HG02973 (cell line): ENCODE data around the gene OR5K3.
A peak's percentile ranks its signal among the peaks of the same experiment; 100 is the strongest.
"Not testable (repeated sequence)": the region's sequence is repeated elsewhere in the genome, so short reads cannot be mapped to it uniquely, and the experiment has no call there.

Source experiments
- ATAC-seq: cut with Tn5 transposase; IDR thresholded peaks from one replicate; pipeline ENCODE4 v1.9.1; 2021; ENCODE audit warnings: moderate library complexity; ENCODE audit not compliant: unreplicated experiment

OR5K3 gene, protein sequence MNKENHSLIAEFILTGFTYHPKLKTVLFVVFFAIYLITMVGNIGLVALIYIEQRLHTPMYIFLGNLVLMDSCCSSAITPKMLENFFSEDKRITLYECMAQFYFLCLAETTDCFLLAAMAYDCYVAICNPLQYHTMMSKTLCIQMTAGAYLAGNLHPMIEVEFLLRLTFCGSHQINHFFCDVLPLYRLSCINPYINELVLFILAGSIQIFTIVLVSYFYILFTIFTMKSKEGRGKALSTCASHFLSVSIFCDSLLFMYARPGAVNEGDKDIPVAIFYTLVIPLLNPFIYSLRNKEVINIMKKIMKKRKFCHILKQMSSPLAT

DNA sequence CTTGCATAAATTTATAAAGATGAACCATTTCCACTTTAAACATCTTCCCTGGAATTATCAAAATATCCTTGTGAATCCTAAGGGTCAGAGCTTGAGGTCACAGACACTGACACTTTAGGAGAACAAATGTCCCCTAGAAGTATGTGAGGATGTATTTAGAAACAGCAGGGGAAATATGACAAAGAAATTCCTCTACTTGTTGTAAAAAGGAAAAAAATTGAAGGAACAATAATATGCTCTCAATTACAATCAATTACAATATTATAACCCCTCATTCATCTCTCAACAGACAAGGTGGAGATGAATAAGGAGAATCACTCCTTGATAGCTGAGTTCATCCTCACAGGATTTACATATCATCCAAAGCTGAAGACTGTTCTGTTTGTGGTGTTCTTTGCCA lies at the start of gene OR5K3:
TSS of gene OR5K3 (plus strand) at position 301 of the 400 bp plus-strand sequence. CDS start at position 301, 0 bp downstream.
- ATAC-seq = no peak

DNA sequence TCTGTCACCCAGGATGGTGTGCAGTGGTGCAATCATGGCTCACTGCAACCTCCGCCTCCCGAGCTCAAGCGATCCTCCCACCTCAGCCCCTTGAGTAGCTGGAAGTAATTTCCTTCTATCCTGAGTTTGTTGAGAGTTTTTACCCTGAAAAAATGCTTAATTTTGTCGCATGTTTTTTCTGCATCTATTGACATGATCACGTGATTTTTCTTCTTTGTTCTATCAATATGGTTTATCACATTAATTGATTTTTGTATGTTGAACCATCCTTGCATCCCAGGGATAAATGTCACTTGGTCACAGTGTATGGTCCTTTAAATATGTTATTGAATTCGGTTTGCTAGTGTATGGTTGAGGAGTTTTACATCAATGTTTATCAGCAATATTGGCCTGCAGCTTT lies 48.7 kb upstream of the OR5K3 start:
- no peak for ATAC-seq

DNA sequence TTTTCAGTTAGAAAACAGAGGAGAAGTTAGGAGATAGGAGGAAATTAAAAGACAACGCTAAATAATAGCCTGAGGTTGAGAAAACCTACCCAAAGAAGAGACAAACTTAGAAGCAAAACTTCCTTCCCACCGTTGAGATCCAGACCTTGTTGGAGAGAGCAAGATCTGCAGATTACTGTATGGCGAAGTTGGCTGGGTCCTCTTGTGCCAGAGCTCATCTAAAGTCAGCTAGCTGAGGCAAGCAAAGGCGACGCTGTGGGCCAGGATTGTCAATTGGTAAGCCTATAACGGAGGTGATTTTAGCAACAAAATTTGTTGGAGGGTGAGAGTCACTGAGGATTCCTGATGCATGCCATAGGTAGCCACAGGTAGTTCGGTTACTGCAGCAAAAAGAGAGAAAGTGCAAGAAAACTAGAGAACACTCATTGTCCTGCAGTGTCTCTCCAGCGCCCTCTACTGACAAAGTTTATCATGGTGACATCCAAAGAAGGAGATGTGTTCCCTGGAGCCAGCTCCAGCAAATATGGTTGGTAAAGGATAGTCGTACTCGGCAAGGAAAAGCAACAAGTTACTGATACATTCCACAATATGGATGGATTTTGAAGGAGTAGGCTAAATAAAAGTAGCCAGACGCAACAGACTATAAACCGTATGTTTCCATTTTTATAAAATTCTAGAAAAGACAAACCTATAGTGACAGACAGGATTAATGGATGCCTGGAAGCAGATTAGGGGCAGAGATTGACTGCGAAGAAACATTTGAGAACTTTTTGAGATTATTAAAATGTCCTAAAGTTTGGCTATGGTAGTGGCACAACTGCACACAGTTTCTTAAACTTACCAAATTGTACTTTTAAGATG lies 46.6 kb upstream of the OR5K3 start:
- ATAC-seq = peak; percentile 58

DNA sequence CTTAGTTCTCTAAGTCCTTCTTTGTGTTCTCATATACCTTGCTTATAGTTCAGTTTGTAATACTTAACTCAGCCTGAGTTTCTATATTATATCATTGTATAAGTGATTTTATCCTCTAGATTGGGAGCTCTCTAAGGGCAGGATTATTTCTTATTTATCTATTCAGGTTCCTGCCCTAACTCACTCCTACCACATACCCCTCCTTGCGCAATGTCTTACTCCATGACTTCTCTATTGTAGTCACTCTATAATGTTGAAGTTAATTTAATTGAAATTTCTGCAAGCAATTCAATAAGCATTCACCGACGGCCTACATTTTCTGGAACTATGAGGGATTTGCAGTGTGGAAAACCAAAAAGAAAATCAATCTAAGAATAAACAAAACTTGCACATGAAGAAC lies 40.4 kb upstream of the OR5K3 start:
- ATAC-seq = no peak

DNA sequence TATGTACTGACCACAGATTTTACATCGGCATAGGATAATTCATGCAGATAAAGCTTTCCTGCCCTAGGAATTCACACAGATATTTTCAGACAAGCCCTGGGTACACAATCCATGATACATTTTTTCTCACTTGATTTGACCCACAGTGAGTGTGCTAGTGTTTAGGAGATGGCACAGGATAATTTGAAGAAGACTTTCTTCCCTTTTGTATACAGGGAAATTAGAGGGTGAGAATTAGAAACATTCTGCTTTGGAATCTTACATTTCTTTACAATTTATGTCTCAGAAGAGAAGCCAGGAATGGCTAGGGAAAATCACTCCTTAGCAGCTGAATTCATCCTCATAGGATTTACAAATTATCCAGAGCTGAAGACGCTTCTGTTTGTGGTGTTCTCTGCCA lies 36.9 kb upstream of the OR5K3 start, which contains the start of gene OR5K4:
TSS of gene OR5K4 (plus strand) at position 301 of the 400 bp plus-strand sequence. CDS start at position 301, 0 bp downstream.
- no peak for ATAC-seq

DNA sequence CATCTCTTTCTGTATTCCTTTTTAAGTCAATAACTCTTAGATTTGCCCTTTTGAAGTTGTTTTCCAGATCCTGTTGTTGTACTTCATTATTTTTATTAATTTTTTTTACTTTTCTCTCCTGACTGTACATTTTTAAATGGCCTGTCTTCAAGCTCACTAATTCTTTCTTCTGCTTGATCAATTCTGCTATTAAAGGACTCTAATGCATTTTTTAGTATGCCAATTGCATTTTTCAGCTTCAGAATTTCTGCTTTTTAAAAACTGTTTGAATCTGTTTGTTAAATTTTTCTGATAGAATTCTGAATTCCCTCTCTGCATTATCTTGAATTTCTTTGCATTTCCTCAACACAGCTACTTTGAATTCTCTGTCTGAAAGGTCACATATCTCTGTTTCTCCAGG lies 31.2 kb upstream of the OR5K3 start:
- ATAC-seq = no peak

DNA sequence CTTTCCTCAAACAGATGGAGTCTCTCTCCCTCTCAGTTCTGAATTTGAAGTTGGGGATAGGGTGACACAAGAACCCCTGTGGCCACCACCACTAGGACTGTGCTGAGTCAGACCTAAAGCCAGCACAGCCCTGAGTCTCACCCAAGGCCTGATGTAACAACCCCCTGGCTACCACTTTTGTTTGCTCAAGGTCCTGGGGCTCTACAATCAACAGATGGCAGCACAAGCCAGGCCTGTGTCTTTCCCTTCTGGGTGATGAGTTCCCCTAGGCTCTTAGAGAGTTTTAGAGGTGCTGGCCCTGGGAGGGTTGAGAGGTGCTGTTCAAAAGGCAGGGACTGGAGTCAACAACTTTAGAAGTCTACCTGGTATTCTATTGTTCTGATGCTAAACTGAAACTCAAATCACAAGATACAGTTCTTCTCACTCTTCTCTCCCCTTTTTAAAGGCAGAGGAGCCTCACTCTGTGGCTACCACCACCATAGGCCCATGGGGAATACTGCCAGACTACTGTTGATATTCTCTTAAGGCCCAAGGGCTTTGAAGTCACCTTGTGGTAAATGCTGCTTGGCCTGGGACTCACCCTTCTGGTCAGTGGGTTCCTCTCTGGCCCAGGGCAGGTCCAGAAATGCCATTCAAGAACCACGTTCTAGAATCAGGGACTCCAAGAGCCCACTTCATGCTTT lies 30.3 kb upstream of the OR5K3 start:
- no peak for ATAC-seq

DNA sequence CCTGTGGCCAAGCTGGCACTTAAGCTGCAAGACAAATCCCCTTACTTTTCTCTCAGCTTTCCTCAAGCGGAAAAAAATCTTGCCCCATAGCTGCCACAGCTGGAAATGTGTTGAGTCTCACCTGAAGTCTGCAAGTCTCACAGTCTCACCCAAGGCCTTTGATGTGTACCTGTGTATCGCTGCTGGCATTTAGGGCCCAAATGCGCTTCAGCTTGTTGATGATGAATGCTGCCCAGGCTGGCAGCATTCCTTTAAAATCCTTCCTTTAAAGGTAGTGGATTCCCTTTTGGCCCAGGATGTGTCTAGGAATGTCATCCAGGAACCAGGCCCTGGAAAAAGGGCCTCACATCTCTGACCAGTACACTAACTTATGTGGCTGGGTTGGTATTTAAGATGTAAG lies 29.8 kb upstream of the OR5K3 start:
- ATAC-seq = no peak

DNA sequence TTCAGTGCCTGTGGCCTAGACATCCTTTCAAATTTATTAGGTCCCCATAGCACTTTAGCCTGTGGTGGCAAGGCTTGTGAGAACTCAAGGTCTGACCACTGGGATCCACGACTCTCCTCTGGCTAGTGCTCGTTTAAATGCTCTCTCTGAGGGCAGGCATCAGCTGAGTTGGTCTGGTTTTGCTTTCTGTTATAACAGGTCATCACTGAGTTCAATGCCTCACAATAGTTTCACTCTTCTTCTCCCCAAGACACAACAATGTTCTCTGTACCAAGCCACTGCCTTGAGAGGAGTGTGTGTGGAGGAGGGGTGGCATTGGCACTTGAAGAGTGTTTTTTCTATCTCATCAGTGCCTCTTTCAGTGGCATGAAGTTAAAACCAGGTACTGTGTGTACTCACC lies 29.2 kb upstream of the OR5K3 start:
- ATAC-seq = peak; percentile 56

DNA sequence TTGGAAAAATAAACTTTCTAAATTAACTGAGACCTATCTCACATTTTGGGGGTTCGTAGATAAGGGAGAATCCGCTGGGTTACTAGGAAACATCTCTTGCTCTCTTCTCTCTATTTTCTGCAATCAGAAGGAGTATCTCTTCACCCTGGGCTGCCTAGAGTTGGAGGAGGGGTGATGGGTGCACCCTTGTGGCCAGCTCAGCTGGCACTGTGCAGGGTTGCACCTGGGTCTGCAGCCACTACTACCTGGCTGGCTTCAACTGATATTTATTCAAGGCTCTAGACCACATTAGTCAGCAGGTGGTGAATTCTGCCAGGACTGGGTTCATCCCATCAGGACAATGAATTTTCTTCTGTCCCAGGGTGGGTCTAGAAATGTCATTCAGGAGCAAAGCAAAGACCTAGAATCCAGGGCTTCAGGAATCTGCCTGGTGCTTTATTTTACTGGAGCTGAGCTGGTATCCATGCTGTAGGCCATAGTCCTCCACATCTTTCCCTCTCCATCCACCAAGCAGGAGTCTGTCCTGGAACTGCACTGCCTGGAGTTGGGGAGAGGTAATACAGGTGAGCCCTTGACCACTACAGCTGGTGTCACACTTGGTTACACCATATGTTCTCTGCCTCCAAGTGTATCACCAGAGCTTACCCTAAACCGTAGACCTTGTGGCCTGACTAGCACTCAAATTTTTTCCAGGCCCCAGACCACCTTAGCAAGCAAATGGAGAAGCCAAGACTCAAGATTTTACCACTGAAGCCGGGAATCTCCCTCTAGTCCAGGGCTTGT lies 22.8 kb upstream of the OR5K3 start:
- ATAC-seq = no peak

DNA sequence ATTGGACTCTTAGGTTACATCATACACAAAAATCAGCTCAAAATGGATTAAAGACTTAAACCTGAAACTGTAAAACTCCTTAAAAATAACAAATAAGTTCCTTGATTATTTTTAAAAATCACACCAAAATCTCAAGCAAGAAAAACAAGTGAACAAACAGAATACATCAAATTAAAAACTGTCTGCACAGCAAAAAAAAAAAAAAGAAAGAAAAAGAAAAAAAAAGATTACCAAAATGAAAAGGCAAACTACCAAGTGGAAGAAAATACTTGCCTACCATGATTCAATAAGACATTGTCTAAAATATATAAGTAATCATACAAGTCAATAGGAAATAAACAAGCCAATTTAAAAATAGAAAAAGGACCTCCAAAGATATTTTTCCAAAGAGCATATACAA lies 19.3 kb upstream of the OR5K3 start:
- no peak for ATAC-seq

DNA sequence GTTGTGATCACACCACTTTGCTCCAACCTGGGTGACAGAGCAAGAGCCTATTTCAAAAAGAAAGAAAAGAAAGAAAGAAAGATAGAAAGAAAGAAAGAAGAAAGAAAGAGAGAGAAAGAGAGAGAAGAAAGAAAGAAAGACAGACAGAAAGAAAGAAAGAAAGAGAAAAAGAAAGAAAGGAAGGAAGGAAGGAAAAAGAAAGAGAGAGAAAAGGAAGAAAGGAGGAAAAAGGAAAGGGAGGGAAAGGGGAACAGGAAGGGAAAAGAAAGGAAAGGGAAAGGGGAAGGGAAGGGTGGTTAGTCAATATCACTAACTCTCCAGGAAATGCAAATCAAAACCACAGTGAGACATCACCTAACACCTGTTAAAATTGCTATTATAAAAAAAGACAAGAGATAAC lies 18.6 kb upstream of the OR5K3 start:
- no peak for ATAC-seq

DNA sequence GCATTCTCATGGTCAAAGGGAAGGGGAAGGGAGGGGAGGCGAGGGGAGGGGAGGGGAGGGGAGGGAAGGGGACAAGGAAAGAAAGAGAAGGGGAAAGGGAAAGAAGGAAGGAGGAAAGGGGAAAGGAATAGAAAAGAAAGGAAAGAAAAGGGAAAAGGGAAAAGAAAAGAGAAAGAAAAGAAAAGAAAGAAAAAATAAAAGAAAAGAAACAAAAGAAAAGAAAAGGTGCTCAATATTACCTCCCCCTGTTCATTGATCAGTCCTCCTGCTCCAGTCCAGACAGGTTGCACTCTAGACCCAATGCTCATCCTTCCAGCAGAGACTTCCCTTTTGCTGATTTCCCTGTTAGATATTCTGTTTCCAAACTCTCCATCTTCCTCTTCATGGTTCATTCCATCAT lies 18.0 kb upstream of the OR5K3 start:
- ATAC-seq = no peak

DNA sequence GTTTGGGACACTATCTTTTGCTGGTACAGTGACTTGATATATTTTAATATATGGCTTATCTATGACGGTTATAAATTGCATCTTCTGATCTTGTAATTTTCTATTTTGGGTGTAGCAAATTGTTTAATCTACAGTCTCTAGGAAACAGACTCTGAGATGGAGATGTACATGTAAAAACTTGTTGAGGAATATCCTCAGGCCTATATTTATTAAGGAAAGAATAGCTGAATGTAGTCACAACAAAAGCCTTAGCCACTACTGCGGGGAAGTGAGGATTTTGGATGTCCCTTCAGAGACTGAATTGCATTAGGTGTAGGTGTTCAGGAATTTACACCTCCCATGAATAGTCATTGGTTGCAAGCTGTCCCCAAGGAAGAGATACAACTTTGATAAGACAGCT lies 13.8 kb upstream of the OR5K3 start:
- ATAC-seq = no peak

DNA sequence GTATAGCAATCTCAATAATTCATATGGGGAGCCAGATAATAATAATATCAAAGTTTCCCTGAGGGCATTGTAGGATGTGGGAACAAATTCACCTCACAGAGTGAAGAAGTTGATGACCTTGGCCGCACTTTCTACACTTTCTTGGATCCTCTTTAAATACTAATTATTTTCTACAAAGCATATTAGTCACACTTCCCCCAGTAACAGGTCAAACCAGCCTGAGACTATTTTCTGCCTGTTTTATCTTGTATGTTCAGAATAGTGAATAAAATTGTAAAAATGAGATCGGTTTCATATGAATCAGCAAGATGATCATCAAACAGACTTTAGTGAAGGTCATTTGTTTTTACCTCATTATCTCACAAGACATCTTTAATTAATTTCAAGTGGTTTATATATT lies 2.3 kb upstream of the OR5K3 start:
- ATAC-seq = no peak

DNA sequence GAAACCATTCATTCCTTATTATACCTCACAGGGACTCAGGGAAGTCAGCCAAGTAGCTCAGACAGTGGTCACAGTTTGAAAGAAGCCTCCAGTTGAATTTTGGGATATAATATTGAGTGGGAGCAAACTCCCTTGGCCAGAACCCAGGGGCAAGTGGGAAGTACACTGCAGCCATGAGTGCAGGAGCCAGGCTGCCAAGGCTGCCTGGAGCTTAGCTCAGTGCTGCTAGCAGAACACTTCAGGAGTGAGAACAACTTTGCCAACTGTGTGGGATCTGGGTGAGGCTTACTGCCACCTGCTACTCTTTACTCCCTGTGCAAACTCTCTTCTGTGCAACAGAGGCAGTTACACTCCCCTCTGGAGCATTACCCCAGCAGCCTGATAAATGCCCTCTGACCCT lies 4.6 kb downstream of the OR5K3 start:
- ATAC-seq = no peak

DNA sequence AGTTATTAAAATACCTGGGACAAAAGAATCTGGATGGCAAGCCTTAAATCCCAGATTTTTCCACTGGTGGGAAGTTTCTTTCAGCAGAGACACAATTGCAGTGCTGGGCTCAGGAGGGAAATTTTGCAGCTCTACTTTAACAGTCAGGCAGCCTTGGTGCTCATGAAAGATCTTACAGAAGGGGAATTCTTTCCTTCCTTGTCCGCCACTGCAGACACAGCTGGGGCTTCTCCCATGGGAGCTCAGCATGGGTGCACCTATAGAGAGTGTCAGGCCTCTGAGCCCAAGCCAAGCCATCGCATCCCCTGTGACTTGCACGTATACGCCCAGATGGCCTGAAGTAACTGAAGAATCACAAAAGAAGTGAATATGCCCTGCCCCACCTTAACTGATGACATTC lies 6.0 kb downstream of the OR5K3 start:
- not testable (repeated sequence) for ATAC-seq

DNA sequence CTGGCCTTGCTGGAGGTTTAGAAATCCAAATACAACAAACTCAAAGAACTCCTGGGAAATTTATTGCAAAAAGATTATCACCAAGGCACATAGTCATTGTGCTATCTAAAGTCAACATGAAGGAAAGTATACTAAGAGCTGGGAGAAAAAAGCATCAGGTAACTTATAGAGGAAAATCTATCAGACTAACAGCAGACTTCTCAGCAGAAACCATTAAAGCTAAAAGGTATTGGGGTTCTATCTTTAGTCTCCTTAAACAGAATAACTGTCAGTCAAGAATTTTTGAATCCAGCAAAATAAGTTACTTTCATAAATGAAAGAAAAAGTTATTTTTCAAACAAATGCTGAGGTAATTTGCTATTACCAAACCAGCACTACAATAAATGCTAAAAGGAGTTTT lies 8.0 kb downstream of the OR5K3 start:
- ATAC-seq = no peak

DNA sequence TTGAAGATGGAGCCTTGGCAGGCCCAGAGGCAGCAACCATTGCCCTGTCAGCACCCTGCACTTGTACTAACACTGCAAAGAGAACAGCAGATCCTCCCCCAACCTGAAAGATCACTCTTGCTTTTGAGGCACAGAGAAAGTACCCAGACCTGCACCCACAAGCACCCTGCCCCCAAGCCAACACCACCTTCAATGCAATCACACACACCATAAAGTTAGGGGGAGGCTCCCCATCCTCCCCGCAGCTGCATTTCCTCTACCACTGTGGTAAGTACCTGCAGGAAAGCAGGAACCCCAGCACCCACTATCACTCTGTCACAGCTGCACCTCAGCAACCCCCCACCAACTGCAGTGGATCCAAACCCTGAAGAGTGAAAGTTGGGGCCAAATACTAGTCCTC lies 12.0 kb downstream of the OR5K3 start:
- ATAC-seq = no peak

DNA sequence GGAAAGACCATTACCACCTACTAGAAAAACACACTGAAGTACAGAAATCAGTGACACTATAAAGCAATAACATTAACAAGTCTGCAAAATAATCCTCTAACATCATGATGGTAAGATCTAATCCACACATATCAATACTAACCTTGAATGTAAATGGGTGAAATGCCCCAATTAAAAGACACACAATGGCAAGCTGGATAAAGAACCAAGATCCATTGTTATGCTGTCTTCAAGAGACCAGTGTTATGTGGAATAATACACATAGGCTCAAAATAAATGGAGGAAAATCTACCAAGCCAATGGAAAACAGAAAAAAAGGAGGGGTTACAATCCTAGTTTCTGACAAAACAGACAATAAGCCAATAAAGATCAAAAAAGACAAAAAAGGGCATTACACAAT lies 13.5 kb downstream of the OR5K3 start:
- no peak for ATAC-seq

DNA sequence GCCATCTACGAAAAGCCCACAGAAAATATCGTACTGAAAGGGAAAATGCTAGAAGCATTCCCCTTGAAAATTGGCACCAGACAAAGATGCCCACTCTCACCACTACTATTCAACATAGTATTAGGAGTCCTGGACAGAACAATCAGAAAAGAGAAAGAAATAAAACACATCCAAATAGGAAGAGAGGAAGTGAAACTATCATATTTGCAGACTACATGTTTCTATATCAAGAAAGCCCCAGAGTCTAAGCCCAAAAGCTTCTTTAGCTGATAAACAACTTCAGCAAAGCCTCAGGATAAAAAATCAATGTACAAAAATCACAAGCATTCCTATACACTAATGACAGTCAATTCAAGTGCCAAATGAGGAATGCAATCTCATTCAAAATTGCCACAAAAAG lies 15.6 kb downstream of the OR5K3 start:
- ATAC-seq = no peak
